IMR-90 (cell line): ENCODE results near the gene OR5B17. TPM values are rescaled to one million over a fixed set of nuclear protein-coding genes. Genes with fewer than 3 reads are reported as not detected.

ENCODE experiments used
- ATAC-seq: fragments of 200-7000 bp; cut with Tn5 transposase; 2 replicates; pipeline ENCODE4 v1.9.1; 2020; ENCODE audit warnings: low read depth, mild to moderate bottlenecking, moderate library complexity
- BruUV-seq: library from RNA; stranded (reverse); fragments of 400-500 nt; replicated peaks from 2 replicates; lab custom pipeline; 2021; lab: Mats Ljungman, UMichigan
- CTCF ChIA-PET: fragments of 300-600 bp; formaldehyde crosslinking; extraction: SDS; loops from one replicate; lab custom pipeline; 2021; ENCODE audit warnings: antibody characterized with exemption; lab: Yijun Ruan, JAX
- POLR2A ChIA-PET: fragments of 300-600 bp; sonication (Branson Sonifier 250); formaldehyde crosslinking; loops from one replicate; lab custom pipeline; 2022; ENCODE audit warnings: antibody characterized with exemption; ENCODE audit not compliant: unreplicated experiment; lab: Charles Lee
- DNase-seq: peaks from one replicate; pipeline ENCODE4 v3.0.0; 2013
- H2AFZ ChIP-seq: replicated peaks from 2 replicates; pipeline ENCODE3; 2013; ENCODE audit warnings: low read length, mild to moderate bottlenecking; ENCODE audit not compliant: poor library complexity
- H2AK5ac ChIP-seq: 2 replicates; pipeline ENCODE4 v1.6.1; 2013; ENCODE audit warnings: low read depth, low read length, inconsistent platforms
- H2AK9ac ChIP-seq: replicated peaks from 2 replicates; pipeline ENCODE3; 2013; ENCODE audit warnings: mild to moderate bottlenecking, low read depth, low read length, moderate library complexity; ENCODE audit not compliant: poor library complexity
- H2BK120ac ChIP-seq: 2 replicates; pipeline ENCODE4 v1.6.1; 2013; ENCODE audit warnings: low read depth, low read length, inconsistent platforms
- H2BK15ac ChIP-seq: 3 replicates; pipeline ENCODE4 v1.6.1; 2013; ENCODE audit warnings: low read depth, low read length, inconsistent platforms
- H2BK20ac ChIP-seq: 2 replicates; pipeline ENCODE4 v1.6.1; 2013; ENCODE audit warnings: low read depth, mild to moderate bottlenecking, inconsistent platforms, low read length, moderate library complexity
- H2BK5ac ChIP-seq: 2 replicates; pipeline ENCODE4 v1.6.1; 2013; ENCODE audit warnings: mild to moderate bottlenecking, low read depth, low read length, inconsistent platforms; ENCODE audit not compliant: poor library complexity, severe bottlenecking
- H3K14ac ChIP-seq: replicated peaks from 2 replicates; pipeline ENCODE4 v1.6.1; 2013; ENCODE audit warnings: low read depth, low read length, inconsistent platforms
- H3K18ac ChIP-seq: 2 replicates; pipeline ENCODE4 v1.6.1; 2013; ENCODE audit warnings: low read depth, low read length, control low read depth
- H3K23ac ChIP-seq: 2 replicates; pipeline ENCODE4 v1.6.1; 2013; ENCODE audit warnings: low read depth, low read length, inconsistent platforms
- H3K27ac ChIP-seq: 2 replicates; pipeline ENCODE4 v1.5.1; 2013; ENCODE audit warnings: mild to moderate bottlenecking, control low read depth, low read length; ENCODE audit not compliant: insufficient read depth
- H3K27me3 ChIP-seq: 2 replicates; pipeline ENCODE4 v1.6.1; 2013; ENCODE audit warnings: low read length; ENCODE audit not compliant: control insufficient read depth, insufficient read depth
- H3K36me3 ChIP-seq: 2 replicates; pipeline ENCODE4 v1.6.1; 2013; ENCODE audit warnings: low read length, mixed read lengths; ENCODE audit not compliant: control insufficient read depth, insufficient read depth
- H3K4ac ChIP-seq: 2 replicates; pipeline ENCODE4 v1.6.1; 2013; ENCODE audit warnings: low read depth, low read length, inconsistent platforms
- H3K4me1 ChIP-seq: 2 replicates; pipeline ENCODE4 v1.6.1; 2013; ENCODE audit warnings: low read length, mixed read lengths; ENCODE audit not compliant: control insufficient read depth, insufficient read depth
- H3K4me2 ChIP-seq: 2 replicates; pipeline ENCODE4 v1.6.1; 2013; ENCODE audit warnings: low read depth, mild to moderate bottlenecking, control low read depth, low read length, moderate library complexity
- H3K4me3 ChIP-seq: 2 replicates; pipeline ENCODE4 v1.5.1; 2013; ENCODE audit warnings: low read depth, mild to moderate bottlenecking, control low read depth, low read length, moderate library complexity; ENCODE audit not compliant: insufficient read depth
- H3K56ac ChIP-seq: 2 replicates; pipeline ENCODE4 v1.6.1; 2013; ENCODE audit warnings: low read length, inconsistent platforms; ENCODE audit not compliant: insufficient read depth; ENCODE audit errors: extremely low read depth
- H3K79me1 ChIP-seq, 2 experiments: 2 replicates each; pipeline ENCODE4 v1.6.1; 2013; ENCODE audit warnings: low read length in 2 of 2, inconsistent platforms in 1 of 2, low read depth in 1 of 2
- H3K9ac ChIP-seq: 2 replicates; pipeline ENCODE4 v1.6.1; 2013; ENCODE audit warnings: low read depth, low read length, control low read depth
- H3K9me1 ChIP-seq: 2 replicates; pipeline ENCODE4 v1.6.1; 2013; ENCODE audit warnings: low read length, inconsistent platforms; ENCODE audit not compliant: insufficient read depth
- H3K9me3 ChIP-seq: 2 replicates; pipeline ENCODE4 v1.6.1; 2013; ENCODE audit warnings: low read length; ENCODE audit not compliant: control insufficient read depth, insufficient read depth
- H4K20me1 ChIP-seq: 2 replicates; pipeline ENCODE4 v1.6.1; 2013; ENCODE audit warnings: low read length, inconsistent platforms; ENCODE audit not compliant: insufficient read depth
- H4K5ac ChIP-seq: 2 replicates; pipeline ENCODE4 v1.6.1; 2013; ENCODE audit warnings: mild to moderate bottlenecking, low read depth, low read length, control low read depth
- H4K8ac ChIP-seq, 2 experiments: 2 replicates each; pipeline ENCODE4 v1.6.1; 2013; ENCODE audit warnings: low read depth in 2 of 2, low read length in 2 of 2, control low read depth in 1 of 2, inconsistent platforms in 1 of 2
- H4K91ac ChIP-seq: 2 replicates; pipeline ENCODE4 v1.6.1; 2013; ENCODE audit warnings: low read depth, low read length, inconsistent platforms; ENCODE audit not compliant: insufficient read depth
- BHLHE40 ChIP-seq: fragments of 150-350 bp; IDR thresholded peaks from 2 replicates; pipeline ENCODE4 v1.6.1; 2016; ENCODE audit warnings: mild to moderate bottlenecking, low read depth, low read length
- CEBPB ChIP-seq: IDR thresholded peaks from 2 replicates; pipeline ENCODE4 v1.6.1; 2012; ENCODE audit warnings: low read depth, low read length, improper control_type of control experiment
- CHD1 ChIP-seq: IDR thresholded peaks from 2 replicates; pipeline ENCODE4 v1.6.1; 2012; ENCODE audit warnings: low read depth, low read length, improper control_type of control experiment
- FOS ChIP-seq: fragments of 150-350 bp; IDR thresholded peaks from 2 replicates; pipeline ENCODE4 v1.6.1; 2016; ENCODE audit warnings: low read depth, low read length
- MAFK ChIP-seq: IDR thresholded peaks from 2 replicates; pipeline ENCODE4 v1.6.1; 2012; ENCODE audit warnings: low read depth, low read length, improper control_type of control experiment
- WGBS, 2 experiments: methylation state at CpG; one replicate each; pipeline versions ENCODE4 v1.1.5 to v1.1.7; 2013; ENCODE audit warnings: missing lambda C conversion rate in 2 of 2; ENCODE audit not compliant: insufficient read length in 1 of 2; ENCODE audit errors: extremely low coverage in 2 of 2; 5-methylcytosine and 5-hydroxymethylcytosine counted together
- dilution Hi-C: fragments of 300-500 bp; cut with HindIII; formaldehyde crosslinking; loops from one replicate; pipeline ENCODE4 v1.14.3; 2018; ENCODE audit warnings: low sequenced_read_pairs; ENCODE audit not compliant: unreplicated experiment
- in situ Hi-C: fragments of 300-500 bp; cut with MboI; formaldehyde crosslinking; loops from 3 replicates; pipeline ENCODE4 v1.14.3; 2019; ENCODE audit warnings: low sequenced_read_pairs, inconsistent platforms, mixed read lengths
- intact Hi-C: fragments of 100-400 bp; cut with micrococcal nuclease; formaldehyde crosslinking; loops from 2 replicates; pipeline ENCODE4 v1.10.0; 2022
- polyA plus RNA-seq, 3 experiments: library from polyadenylated mRNA; depleted of rRNA; stranded (reverse); fragments of >200 nt; gene quantifications; 2 replicates each; pipeline ENCODE4 v1.2.3, GENCODE V29; 2012; ENCODE audit warnings: low replicate concordance in 1 of 3
- total RNA-seq: library from RNA; depleted of rRNA; stranded (reverse); fragments of >200 nt; gene quantifications from 2 replicates; pipeline ENCODE4 v1.2.3, GENCODE V29; 2012

Gene OR5B17
- total and polyA plus RNA-seq, 2 of the 4 experiments (the other 2 are of a cell fraction): not detected

GRCh38 chr11:58318532-58318931 lies 40.3 kb downstream of the OR5B17 start:
- TF ChIP-seq MAFK: peak; percentile 27; the same call in 1 of the 2 replicates
- no peak for TF ChIP-seq FOS
- TF ChIP-seq BHLHE40: peak; percentile 54; the same call in 1 of the 2 replicates
- TF ChIP-seq CEBPB: peak; percentile 69
- TF ChIP-seq CHD1: no peak
- H2AK9ac ChIP-seq: peak overlapping the region; percentile 83
- H2BK20ac ChIP-seq: peak overlapping the region; percentile 100
- no peak overlapping the region for H3K4me3 ChIP-seq
- H2AK5ac ChIP-seq: peak overlapping the region; percentile 99
- peak overlapping the region; percentile 14 for H3K4me2 ChIP-seq
- peaks cover 13% of the 10 kb centered on the region for H3K4me1 ChIP-seq
- in situ Hi-C loops (no loop called here), intact Hi-C loops (loop anchor here (1.0 to 10.0 kb wide), 5 partner anchors 74 to 651 kb away; partner anchors contain the start of gene ZDHHC5), dilution Hi-C loops (no loop called here)
- ChIA-PET CTCF (interaction anchor here (0.7 kb wide), 1 partner anchor 19 kb away, joined by 3 read pairs; no protein-coding TSS in a partner anchor), POLR2A (no interaction called here)
- H3K27ac ChIP-seq: peak overlapping the region; percentile 98
- peak overlapping the region; percentile 99 for H3K23ac ChIP-seq
- no peaks in the 10 kb centered on the region for H3K36me3 ChIP-seq
- H2BK15ac ChIP-seq: peak overlapping the region; percentile 69; the same call in 2 of the 3 replicates
- H2BK120ac ChIP-seq: peak overlapping the region; percentile 100
- H4K91ac ChIP-seq: peak overlapping the region; percentile 99
- H4K20me1 ChIP-seq: no peaks in the 10 kb centered on the region
- ATAC-seq (peak; percentile 88), DNase-seq (peak; percentile 80)
- H3K18ac ChIP-seq: peak overlapping the region; percentile 99
- peak overlapping the region; percentile 99 for H3K56ac ChIP-seq
- peak overlapping the region; percentile 77 for H2AFZ ChIP-seq
- peak overlapping the region; percentile 99 for H2BK5ac ChIP-seq
- H3K9me1 ChIP-seq: peaks cover 2% of the 10 kb centered on the region; the same call in 1 of the 2 replicates
- peak overlapping the region; percentile 98 for H3K14ac ChIP-seq
- WGBS, 2 experiments: no CpG with 5 or more reads among the region's 3 CpGs
- peak overlapping the region; percentile 88 for H3K9ac ChIP-seq
- H3K9me3 ChIP-seq: no peaks in the 10 kb centered on the region
- no peaks in the 10 kb centered on the region for H3K79me1 ChIP-seq
- peak overlapping the region; percentile 95 to 98 for H4K8ac ChIP-seq
- BruUV-seq: no TSS peak
- H3K4ac ChIP-seq: peak overlapping the region; percentile 99
- peak overlapping the region; percentile 98 for H4K5ac ChIP-seq
- no peaks in the 10 kb centered on the region for H3K27me3 ChIP-seq
